ENCODE data around the gene ATP12A. TPM values are rescaled to one million over a fixed set of nuclear protein-coding genes. Genes with fewer than 3 reads are reported as not detected.

Gene ATP12A
- total RNA-seq, 1 experiment from 2014 or later, result not detected

GRCh38 chr13:24631922-24632321, 48.3 kb upstream of the ATP12A start:
- Histone ChIP-seq H3K9me3 (ENCODE audit: control insufficient read depth, insufficient read depth, low read depth, low read length) (no peaks in the 10 kb centered on the region), H3K36me3 (ENCODE audit: control insufficient read depth, insufficient read depth, low read length) (no peaks in the 10 kb centered on the region), H3K4me3 (ENCODE audit: low read depth in 2 of 2, low read length in 2 of 2) (no peak overlapping the region), H3K27me3 (ENCODE audit: control insufficient read depth, insufficient read depth, low read length) (no peaks in the 10 kb centered on the region), H3K27ac (ENCODE audit: low read length) (no peak overlapping the region), H3K4me1 (ENCODE audit: control insufficient read depth, insufficient read depth, low read length) (no peaks in the 10 kb centered on the region)
- no peak for DNase-seq (ENCODE audit: low read depth, low spot score)
- POLR2A ChIA-PET, result no interaction called here
- intact Hi-C loops (cut with micrococcal nuclease; ENCODE audit: unreplicated experiment) (no loop called here), in situ Hi-C loops (cut with HindIII; ENCODE audit: low pct_unique_long_range_greater_than_20kb, low sequenced_read_pairs) (no loop called here)
- CTCF ChIA-PET, result no interaction called here
- TF ChIP-seq POLR2AphosphoS5 (IDR thresholded peaks at IDR 0.05; ENCODE audit: low read depth, low read length) (no peak), REST (IDR thresholded peaks at IDR 0.05; ENCODE audit: insufficient read depth in 1 of 2, low read depth in 2 of 2, low read length in 1 of 2) (no peak), SIN3A (IDR thresholded peaks at IDR 0.05; ENCODE audit: borderline replicate concordance, insufficient read depth, low read depth, low read length) (no peak), TCF7L2 (IDR thresholded peaks at IDR 0.05; ENCODE audit: low read depth, low read length) (no peak)
- TF ChIP-seq, protein P1, sequence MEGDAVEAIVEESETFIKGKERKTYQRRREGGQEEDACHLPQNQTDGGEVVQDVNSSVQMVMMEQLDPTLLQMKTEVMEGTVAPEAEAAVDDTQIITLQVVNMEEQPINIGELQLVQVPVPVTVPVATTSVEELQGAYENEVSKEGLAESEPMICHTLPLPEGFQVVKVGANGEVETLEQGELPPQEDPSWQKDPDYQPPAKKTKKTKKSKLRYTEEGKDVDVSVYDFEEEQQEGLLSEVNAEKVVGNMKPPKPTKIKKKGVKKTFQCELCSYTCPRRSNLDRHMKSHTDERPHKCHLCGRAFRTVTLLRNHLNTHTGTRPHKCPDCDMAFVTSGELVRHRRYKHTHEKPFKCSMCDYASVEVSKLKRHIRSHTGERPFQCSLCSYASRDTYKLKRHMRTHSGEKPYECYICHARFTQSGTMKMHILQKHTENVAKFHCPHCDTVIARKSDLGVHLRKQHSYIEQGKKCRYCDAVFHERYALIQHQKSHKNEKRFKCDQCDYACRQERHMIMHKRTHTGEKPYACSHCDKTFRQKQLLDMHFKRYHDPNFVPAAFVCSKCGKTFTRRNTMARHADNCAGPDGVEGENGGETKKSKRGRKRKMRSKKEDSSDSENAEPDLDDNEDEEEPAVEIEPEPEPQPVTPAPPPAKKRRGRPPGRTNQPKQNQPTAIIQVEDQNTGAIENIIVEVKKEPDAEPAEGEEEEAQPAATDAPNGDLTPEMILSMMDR (IDR thresholded peaks at IDR 0.05), result no peak
- BruUV-seq (replicated peaks), result no TSS peak
- no peak for ATAC-seq

DNA sequence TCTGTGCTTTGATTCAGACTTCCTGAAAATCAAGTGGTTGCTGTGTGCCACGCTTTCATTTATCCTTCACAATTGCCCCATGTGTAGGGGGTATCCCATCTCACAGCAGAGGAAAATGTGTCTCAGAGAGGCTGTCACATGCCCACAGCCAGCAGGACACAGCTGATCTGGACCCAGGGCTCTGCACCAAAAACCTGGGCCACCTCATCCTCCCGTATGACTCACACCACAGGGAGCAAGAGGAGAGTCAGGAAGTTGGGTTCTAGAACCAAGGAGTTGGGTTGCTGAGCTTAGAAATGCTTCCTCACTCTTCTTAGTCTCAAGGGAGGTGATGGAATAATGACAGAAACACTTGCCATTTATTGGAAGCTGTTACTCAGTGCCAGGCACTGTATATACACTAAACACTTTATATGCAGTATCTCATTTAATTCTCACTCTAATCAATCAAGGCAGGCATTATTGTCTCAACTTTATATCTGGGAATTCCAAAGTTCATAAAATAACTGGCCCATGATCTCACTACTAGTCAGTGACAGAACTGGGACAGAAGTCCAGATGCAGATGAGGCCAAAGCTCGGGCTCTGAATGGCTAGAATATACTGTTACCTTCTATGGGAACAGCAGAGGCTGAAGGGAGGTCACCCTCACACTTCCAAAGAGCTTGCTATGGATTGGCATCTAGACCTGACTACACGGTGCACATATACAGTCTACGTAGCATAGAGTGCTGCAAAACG, 47.7 kb upstream of the ATP12A start:
- Histone ChIP-seq H3K4me1 (ENCODE audit: control insufficient read depth, insufficient read depth, low read length) (no peaks in the 10 kb centered on the region), H3K4me3 (ENCODE audit: low read depth in 2 of 2, low read length in 2 of 2) (no peak overlapping the region), H3K36me3 (ENCODE audit: control insufficient read depth, insufficient read depth, low read length) (no peaks in the 10 kb centered on the region), H3K27ac (ENCODE audit: low read length) (no peak overlapping the region), H3K9me3 (ENCODE audit: control insufficient read depth, insufficient read depth, low read depth, low read length) (no peaks in the 10 kb centered on the region), H3K27me3 (ENCODE audit: control insufficient read depth, insufficient read depth, low read length) (no peaks in the 10 kb centered on the region)
- CTCF ChIA-PET, result no interaction called here
- in situ Hi-C loops (cut with HindIII; ENCODE audit: low pct_unique_long_range_greater_than_20kb, low sequenced_read_pairs), result no loop called here
- DNase-seq (ENCODE audit: low read depth, low spot score) (no peak), ATAC-seq (no peak)
- POLR2A ChIA-PET, result no interaction called here
- intact Hi-C loops (cut with micrococcal nuclease; ENCODE audit: unreplicated experiment), result no loop called here
- no peak for TF ChIP-seq SIN3A (IDR thresholded peaks at IDR 0.05; ENCODE audit: borderline replicate concordance, insufficient read depth, low read depth, low read length)
- TF ChIP-seq, protein P1 (IDR thresholded peaks at IDR 0.05), result no peak
- TF ChIP-seq REST (IDR thresholded peaks at IDR 0.05; ENCODE audit: insufficient read depth in 1 of 2, low read depth in 2 of 2, low read length in 1 of 2), result no peak
- TF ChIP-seq TCF7L2 (IDR thresholded peaks at IDR 0.05; ENCODE audit: low read depth, low read length), result no peak
- TF ChIP-seq POLR2AphosphoS5 (IDR thresholded peaks at IDR 0.05; ENCODE audit: low read depth, low read length), result no peak
- no TSS peak for BruUV-seq (replicated peaks)
